ENCODE measurements around the gene F8. TPM values are rescaled to one million over a fixed set of nuclear protein-coding genes. Genes with fewer than 3 reads are reported as not detected.

Gene F8
- total RNA-seq, 1 donor from 2014 or later: 1.3 TPM

GRCh38 chrX:155056471-155056870 is 33.9 kb upstream of the F8 start:
- TF ChIP-seq CTCF (conservative IDR thresholded peaks at IDR 0.05): no peak
- Mint-ChIP-seq H3K9me3 (no peaks in the 10 kb centered on the region), H3K4me3 (no peak overlapping the region), H3K36me3 (peaks cover 8% of the 10 kb centered on the region), H3K27ac (no peak overlapping the region), H3K4me1 (ENCODE audit: unreplicated experiment) (no peaks in the 10 kb centered on the region), H3K27me3 (no peaks in the 10 kb centered on the region)
- no peak for DNase-seq (ENCODE audit: extremely low spot score, unreplicated experiment)

- Mint-ChIP-seq H3K27me3 (no peaks in the 10 kb centered on the region), H3K4me3 (no peak overlapping the region), H3K27ac (no peak overlapping the region), H3K36me3 (peaks cover 10% of the 10 kb centered on the region), H3K4me1 (ENCODE audit: unreplicated experiment) (no peaks in the 10 kb centered on the region), H3K9me3 (no peaks in the 10 kb centered on the region)
- no peak for DNase-seq (ENCODE audit: extremely low spot score, unreplicated experiment)
- TF ChIP-seq CTCF (conservative IDR thresholded peaks at IDR 0.05): no peak
Observed at GRCh38 chrX:155055494-155055893, 33.0 kb upstream of the F8 start.

- H3K9me3 Mint-ChIP-seq: no peaks in the 10 kb centered on the region
- no peaks in the 10 kb centered on the region for H3K27me3 Mint-ChIP-seq
- peaks cover 10% of the 10 kb centered on the region for H3K36me3 Mint-ChIP-seq
- no peaks in the 10 kb centered on the region for H3K4me1 Mint-ChIP-seq (ENCODE audit: unreplicated experiment)
- no peak for DNase-seq (ENCODE audit: extremely low spot score, unreplicated experiment)
- no peak for TF ChIP-seq CTCF (conservative IDR thresholded peaks at IDR 0.05)
- H3K27ac Mint-ChIP-seq: no peak overlapping the region
- no peak overlapping the region for H3K4me3 Mint-ChIP-seq
Observed at GRCh38 chrX:155054255-155054654, 31.7 kb upstream of the F8 start.

- no peaks in the 10 kb centered on the region for H3K4me1 Mint-ChIP-seq (ENCODE audit: unreplicated experiment)
- H3K4me3 Mint-ChIP-seq: no peak overlapping the region
- H3K27me3 Mint-ChIP-seq: no peaks in the 10 kb centered on the region
- no peak for TF ChIP-seq CTCF (conservative IDR thresholded peaks at IDR 0.05)
- H3K9me3 Mint-ChIP-seq: no peaks in the 10 kb centered on the region
- H3K36me3 Mint-ChIP-seq: peaks cover 10% of the 10 kb centered on the region
- no peak for DNase-seq (ENCODE audit: extremely low spot score, unreplicated experiment)
- H3K27ac Mint-ChIP-seq: no peak overlapping the region
Observed at GRCh38 chrX:155053656-155054055, 31.1 kb upstream of the F8 start.

GRCh38 chrX:155052738-155053498 is 30.4 kb upstream of the F8 start:
- H3K27ac Mint-ChIP-seq: no peak overlapping the region
- no peak for TF ChIP-seq CTCF (conservative IDR thresholded peaks at IDR 0.05)
- H3K4me1 Mint-ChIP-seq (ENCODE audit: unreplicated experiment): no peaks in the 10 kb centered on the region
- no peaks in the 10 kb centered on the region for H3K9me3 Mint-ChIP-seq
- peaks cover 10% of the 10 kb centered on the region for H3K36me3 Mint-ChIP-seq
- DNase-seq (ENCODE audit: extremely low spot score, unreplicated experiment): no peak
- H3K4me3 Mint-ChIP-seq: no peak overlapping the region
- H3K27me3 Mint-ChIP-seq: no peaks in the 10 kb centered on the region
